Neural cell (in vitro differentiated cells): ENCODE data around the gene PTGDR2. TPM values are rescaled to one million over a fixed set of nuclear protein-coding genes. Genes with fewer than 3 reads are reported as not detected.

Experiments
- H2AFZ ChIP-seq: fragments of 200-600, 300-800 bp; sonication (generic), shearing (Covaris generic); 2 replicates; pipeline ENCODE4 v1.6.0; 2014; ENCODE audit warnings: low read depth, mild to moderate bottlenecking, antibody characterized with exemption, low read length, moderate library complexity
- H3F3A ChIP-seq: fragments of 200-600 bp; shearing (Covaris generic); 2 replicates; pipeline ENCODE4 v1.6.1; 2016; ENCODE audit warnings: mild to moderate bottlenecking, moderate library complexity, mixed read lengths, antibody characterized with exemption, low read length; ENCODE audit not compliant: insufficient read depth, poor library complexity, severe bottlenecking
- H3K27ac ChIP-seq: fragments of 200-600, 300-800 bp; sonication (generic), shearing (Covaris generic); 2 replicates; pipeline ENCODE4 v1.5.1; 2014; ENCODE audit warnings: mild to moderate bottlenecking, low read length, moderate library complexity
- H3K27me3 ChIP-seq: fragments of 300-800, 200-600 bp; sonication (generic), shearing (Covaris generic); 2 replicates; pipeline ENCODE4 v1.6.0; 2014; ENCODE audit warnings: mild to moderate bottlenecking, low read depth, low read length, moderate library complexity; ENCODE audit not compliant: insufficient read depth
- H3K36me3 ChIP-seq: fragments of 300-800, 200-600 bp; sonication (generic), shearing (Covaris generic); 2 replicates; pipeline ENCODE4 v1.5.1; 2014; ENCODE audit warnings: mild to moderate bottlenecking, antibody characterized with exemption, low read length, moderate library complexity; ENCODE audit not compliant: insufficient read depth
- H3K4me2 ChIP-seq: fragments of 300-800, 200-600 bp; sonication (generic), shearing (Covaris generic); 2 replicates; pipeline ENCODE4 v1.6.0; 2014; ENCODE audit warnings: mild to moderate bottlenecking, low read length
- H3K4me3 ChIP-seq: fragments of 300-800, 200-600 bp; sonication (generic), shearing (Covaris generic); 2 replicates; pipeline ENCODE4 v1.5.1; 2014; ENCODE audit warnings: mild to moderate bottlenecking, low read length, moderate library complexity
- H3K79me2 ChIP-seq: fragments of 200-600 bp; shearing (Covaris generic); replicated peaks from 2 replicates; pipeline ENCODE4 v1.6.0; 2014; ENCODE audit warnings: mild to moderate bottlenecking, low read length, moderate library complexity; ENCODE audit not compliant: insufficient read depth
- H3K9ac ChIP-seq: fragments of 300-800, 200-600 bp; sonication (generic), shearing (Covaris generic); 2 replicates; pipeline ENCODE4 v1.6.1; 2016; ENCODE audit warnings: mild to moderate bottlenecking, low read length, mixed read lengths
- H3K9me2 ChIP-seq: fragments of 200-600 bp; shearing (Covaris generic); 2 replicates; pipeline ENCODE4 v1.6.1; 2016; ENCODE audit warnings: mild to moderate bottlenecking, low read length, mixed read lengths; ENCODE audit not compliant: insufficient read depth
- H3K9me3 ChIP-seq: fragments of 200-600, 300-800 bp; sonication (generic), shearing (Covaris generic); 2 replicates; pipeline ENCODE4 v1.6.1; 2016; ENCODE audit warnings: mild to moderate bottlenecking, mixed run types, low read length, moderate library complexity, mixed read lengths
- H4K20me1 ChIP-seq: fragments of 200-600 bp; shearing (Covaris generic); 2 replicates; pipeline ENCODE4 v1.6.1; 2016; ENCODE audit warnings: mild to moderate bottlenecking, mixed run types; ENCODE audit not compliant: insufficient read depth
- EP300 ChIP-seq: fragments of 450-650 bp; conservative IDR thresholded peaks from 2 replicates; pipeline ENCODE4 v1.6.1; 2014; ENCODE audit warnings: antibody characterized with exemption, mild to moderate bottlenecking, moderate library complexity; ENCODE audit not compliant: poor library complexity, severe bottlenecking
- EZH2 ChIP-seq: fragments of 200-600, 300-800 bp; shearing (Covaris generic), sonication (generic); IDR thresholded peaks from 2 replicates; pipeline ENCODE4 v1.6.1; 2014; ENCODE audit warnings: antibody characterized with exemption, low read length, borderline replicate concordance, mild to moderate bottlenecking; ENCODE audit not compliant: insufficient read depth, poor library complexity, severe bottlenecking
- MXI1 ChIP-seq: fragments of 450-650 bp; conservative IDR thresholded peaks from 2 replicates; pipeline ENCODE4 v1.6.1; 2014; ENCODE audit warnings: antibody characterized with exemption, mild to moderate bottlenecking; ENCODE audit not compliant: poor library complexity, severe bottlenecking
- POLR2AphosphoS5 ChIP-seq: IDR thresholded peaks from 2 replicates; pipeline ENCODE4 v1.6.1; 2012
- RAD21 ChIP-seq: fragments of 450-650 bp; conservative IDR thresholded peaks from 2 replicates; pipeline ENCODE4 v1.6.1; 2014; ENCODE audit warnings: antibody characterized with exemption, mild to moderate bottlenecking, moderate library complexity
- SMC3 ChIP-seq: fragments of 450-650 bp; conservative IDR thresholded peaks from 2 replicates; pipeline ENCODE4 v1.6.1; 2014; ENCODE audit warnings: antibody characterized with exemption, mild to moderate bottlenecking, moderate library complexity; ENCODE audit not compliant: poor library complexity
- TAF1 ChIP-seq: IDR thresholded peaks from 2 replicates; pipeline ENCODE4 v1.6.1; 2012; ENCODE audit warnings: low read depth
- polyA plus RNA-seq: library from polyadenylated mRNA; depleted of rRNA; stranded (reverse); fragments of >200 nt; gene quantifications from 2 replicates; pipeline ENCODE4 v1.2.3, GENCODE V29; 2014
- TF ChIP-seq, protein P1 (sequence below): fragments of 450-650 bp; IDR thresholded peaks from 2 replicates; pipeline ENCODE4 v1.5.1; 2014; ENCODE audit warnings: antibody characterized with exemption, mild to moderate bottlenecking, moderate library complexity; ENCODE audit not compliant: poor library complexity, severe bottlenecking
- TF ChIP-seq, protein P2 (sequence below): IDR thresholded peaks from 2 replicates; pipeline ENCODE4 v1.6.1; 2012; ENCODE audit warnings: borderline replicate concordance

PTGDR2 gene
- polyA plus RNA-seq, 1 donor from 2014 or later: 0.51 TPM

DNA sequence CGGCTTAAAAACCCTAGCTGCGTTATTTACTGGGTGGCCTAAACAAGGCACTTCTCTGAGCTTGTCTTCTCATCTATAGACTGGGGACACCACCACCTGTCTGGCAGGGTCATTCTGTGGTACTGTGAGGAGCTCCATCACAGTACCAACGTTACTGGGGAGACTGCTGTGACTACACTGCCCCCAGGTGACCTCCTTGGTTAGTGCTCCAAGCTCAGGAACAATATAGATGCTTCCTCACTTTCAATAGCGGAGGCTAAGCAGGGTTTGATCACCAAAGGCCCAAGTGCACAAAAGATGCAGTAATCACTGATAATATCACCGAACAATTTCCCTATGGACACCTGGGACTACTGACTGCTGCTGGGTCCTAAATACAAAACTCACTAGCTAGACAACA lies 31.8 kb upstream of the PTGDR2 start:
- no peak overlapping the region for H3K4me2 ChIP-seq
- no peak overlapping the region for H3K27ac ChIP-seq
- no peak overlapping the region for H3K4me3 ChIP-seq
- no peaks in the 10 kb centered on the region for H3F3A ChIP-seq
- TF ChIP-seq, protein P1, sequence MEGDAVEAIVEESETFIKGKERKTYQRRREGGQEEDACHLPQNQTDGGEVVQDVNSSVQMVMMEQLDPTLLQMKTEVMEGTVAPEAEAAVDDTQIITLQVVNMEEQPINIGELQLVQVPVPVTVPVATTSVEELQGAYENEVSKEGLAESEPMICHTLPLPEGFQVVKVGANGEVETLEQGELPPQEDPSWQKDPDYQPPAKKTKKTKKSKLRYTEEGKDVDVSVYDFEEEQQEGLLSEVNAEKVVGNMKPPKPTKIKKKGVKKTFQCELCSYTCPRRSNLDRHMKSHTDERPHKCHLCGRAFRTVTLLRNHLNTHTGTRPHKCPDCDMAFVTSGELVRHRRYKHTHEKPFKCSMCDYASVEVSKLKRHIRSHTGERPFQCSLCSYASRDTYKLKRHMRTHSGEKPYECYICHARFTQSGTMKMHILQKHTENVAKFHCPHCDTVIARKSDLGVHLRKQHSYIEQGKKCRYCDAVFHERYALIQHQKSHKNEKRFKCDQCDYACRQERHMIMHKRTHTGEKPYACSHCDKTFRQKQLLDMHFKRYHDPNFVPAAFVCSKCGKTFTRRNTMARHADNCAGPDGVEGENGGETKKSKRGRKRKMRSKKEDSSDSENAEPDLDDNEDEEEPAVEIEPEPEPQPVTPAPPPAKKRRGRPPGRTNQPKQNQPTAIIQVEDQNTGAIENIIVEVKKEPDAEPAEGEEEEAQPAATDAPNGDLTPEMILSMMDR: peak; percentile 76
- TF ChIP-seq SMC3: peak; percentile 85
- TF ChIP-seq RAD21: peak; percentile 82
- TF ChIP-seq, protein P2, sequence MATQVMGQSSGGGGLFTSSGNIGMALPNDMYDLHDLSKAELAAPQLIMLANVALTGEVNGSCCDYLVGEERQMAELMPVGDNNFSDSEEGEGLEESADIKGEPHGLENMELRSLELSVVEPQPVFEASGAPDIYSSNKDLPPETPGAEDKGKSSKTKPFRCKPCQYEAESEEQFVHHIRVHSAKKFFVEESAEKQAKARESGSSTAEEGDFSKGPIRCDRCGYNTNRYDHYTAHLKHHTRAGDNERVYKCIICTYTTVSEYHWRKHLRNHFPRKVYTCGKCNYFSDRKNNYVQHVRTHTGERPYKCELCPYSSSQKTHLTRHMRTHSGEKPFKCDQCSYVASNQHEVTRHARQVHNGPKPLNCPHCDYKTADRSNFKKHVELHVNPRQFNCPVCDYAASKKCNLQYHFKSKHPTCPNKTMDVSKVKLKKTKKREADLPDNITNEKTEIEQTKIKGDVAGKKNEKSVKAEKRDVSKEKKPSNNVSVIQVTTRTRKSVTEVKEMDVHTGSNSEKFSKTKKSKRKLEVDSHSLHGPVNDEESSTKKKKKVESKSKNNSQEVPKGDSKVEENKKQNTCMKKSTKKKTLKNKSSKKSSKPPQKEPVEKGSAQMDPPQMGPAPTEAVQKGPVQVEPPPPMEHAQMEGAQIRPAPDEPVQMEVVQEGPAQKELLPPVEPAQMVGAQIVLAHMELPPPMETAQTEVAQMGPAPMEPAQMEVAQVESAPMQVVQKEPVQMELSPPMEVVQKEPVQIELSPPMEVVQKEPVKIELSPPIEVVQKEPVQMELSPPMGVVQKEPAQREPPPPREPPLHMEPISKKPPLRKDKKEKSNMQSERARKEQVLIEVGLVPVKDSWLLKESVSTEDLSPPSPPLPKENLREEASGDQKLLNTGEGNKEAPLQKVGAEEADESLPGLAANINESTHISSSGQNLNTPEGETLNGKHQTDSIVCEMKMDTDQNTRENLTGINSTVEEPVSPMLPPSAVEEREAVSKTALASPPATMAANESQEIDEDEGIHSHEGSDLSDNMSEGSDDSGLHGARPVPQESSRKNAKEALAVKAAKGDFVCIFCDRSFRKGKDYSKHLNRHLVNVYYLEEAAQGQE: no peak
- H3K9me3 ChIP-seq: no peaks in the 10 kb centered on the region
- no peaks in the 10 kb centered on the region for H3K79me2 ChIP-seq
- no peaks in the 10 kb centered on the region for H4K20me1 ChIP-seq
- H3K36me3 ChIP-seq: no peaks in the 10 kb centered on the region
- no peak overlapping the region for H3K9ac ChIP-seq
- H3K27me3 ChIP-seq: no peaks in the 10 kb centered on the region
- H2AFZ ChIP-seq: no peak overlapping the region
- no peaks in the 10 kb centered on the region for H3K9me2 ChIP-seq

DNA sequence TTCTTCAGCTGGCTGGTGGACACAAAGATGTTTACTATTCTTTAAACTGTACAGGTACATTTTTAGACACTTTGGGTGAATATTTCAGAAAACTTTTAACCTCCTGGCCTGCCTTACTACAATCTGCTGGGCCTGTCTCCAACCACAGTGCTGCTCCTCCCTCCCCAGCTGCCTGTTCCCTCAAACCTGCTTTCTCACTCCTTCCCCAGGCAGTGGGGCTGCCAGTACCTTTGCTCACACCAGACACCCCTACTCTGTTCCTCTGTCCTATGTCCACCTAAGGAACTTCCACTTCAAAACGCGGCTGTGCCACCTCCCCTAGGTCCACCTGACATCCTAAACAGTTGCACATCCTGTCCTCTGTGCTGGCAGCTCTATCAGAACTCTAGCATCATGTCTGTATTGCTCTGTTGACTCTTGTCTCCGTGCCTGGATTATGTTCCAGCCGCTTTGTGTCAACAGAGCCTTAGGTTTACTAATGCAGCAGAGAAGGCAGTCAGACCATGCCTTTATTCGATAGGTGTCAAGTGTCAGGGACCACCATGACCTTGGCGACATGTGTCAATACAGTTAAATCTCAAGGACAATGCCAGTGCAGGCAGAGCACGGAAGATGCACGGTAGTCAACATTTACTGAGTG lies 25.0 kb upstream of the PTGDR2 start:
- no peaks in the 10 kb centered on the region for H3K27me3 ChIP-seq
- H3K4me2 ChIP-seq: no peak overlapping the region
- no peaks in the 10 kb centered on the region for H3K9me2 ChIP-seq

More for the DNA sequence above, 25.0 kb upstream of the PTGDR2 start:
- TF ChIP-seq MXI1 (no peak), EP300 (no peak), TAF1 (no peak), EZH2 (no peak), SMC3 (no peak), POLR2AphosphoS5 (no peak), RAD21 (no peak)
- TF ChIP-seq, protein P1: no peak
- TF ChIP-seq, protein P2: no peak
- Histone ChIP-seq H4K20me1 (no peaks in the 10 kb centered on the region), H3F3A (no peaks in the 10 kb centered on the region), H3K9me3 (no peaks in the 10 kb centered on the region), H3K9ac (no peak overlapping the region), H3K27ac (no peak overlapping the region), H2AFZ (no peak overlapping the region), H3K36me3 (no peaks in the 10 kb centered on the region), H3K79me2 (no peaks in the 10 kb centered on the region), H3K4me3 (no peak overlapping the region)
